Activated naive CD4-positive, alpha-beta T cell (primary cell): ENCODE measurements around the gene BACE2.

Experiments
- DNase-seq, 4 experiments: peaks; one replicate each; lab custom pipeline; 2025; lab: John Stamatoyannopoulos, UW

BACE2 gene

DNA sequence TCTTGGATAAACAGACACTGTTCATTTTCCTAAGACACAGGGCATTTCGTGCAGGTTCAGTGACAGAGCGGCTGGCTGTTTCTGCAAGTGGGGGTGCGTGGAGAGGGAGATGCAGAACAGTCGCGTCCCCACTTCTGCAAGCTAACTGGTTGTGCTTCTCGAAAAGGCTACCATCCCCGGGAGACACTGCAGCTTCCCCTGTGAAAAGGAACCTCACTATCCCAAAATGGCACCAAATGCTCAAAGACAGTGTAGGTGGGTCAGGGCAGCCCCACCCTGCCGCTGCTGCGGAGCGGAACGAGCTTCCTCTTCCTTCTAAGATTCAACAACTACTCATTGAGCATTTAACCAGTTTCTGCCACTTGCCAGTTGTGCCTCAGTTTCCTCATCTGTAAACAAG lies 19.2 kb upstream of the BACE2 start:
- DNase-seq = no peak

- no peak for DNase-seq
These were observed 18.8 kb upstream of the BACE2 start for GRCh38 chr21:41149199-41149598.

- DNase-seq = no peak
These were observed 15.8 kb upstream of the BACE2 start for GRCh38 chr21:41152147-41152546.

DNA sequence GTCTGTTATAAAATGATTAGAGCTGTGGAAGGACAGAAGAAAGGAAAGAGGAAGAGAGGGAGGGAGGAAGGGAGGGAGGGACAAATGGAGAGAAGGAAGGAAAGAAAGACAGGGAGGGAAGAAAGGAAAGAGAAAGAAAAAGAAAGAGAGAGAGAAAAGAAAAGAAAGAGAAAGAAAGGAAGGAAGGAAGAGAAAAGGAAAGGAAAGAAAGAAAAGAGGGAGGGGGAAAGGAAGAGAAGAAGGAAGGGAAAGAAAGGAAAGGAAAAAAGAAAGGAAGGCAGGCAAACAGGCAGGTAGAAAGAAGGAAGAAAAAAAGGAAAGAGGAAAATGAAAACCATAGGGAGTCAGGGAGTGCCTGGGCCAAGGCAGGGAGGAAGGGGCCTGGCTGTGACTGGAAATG lies 14.5 kb upstream of the BACE2 start:
- no peak for DNase-seq

- no peak for DNase-seq
These were observed 11.8 kb upstream of the BACE2 start for GRCh38 chr21:41156142-41156541.

- no peak for DNase-seq
These were observed 9.9 kb upstream of the BACE2 start for GRCh38 chr21:41158026-41158425.

- DNase-seq = no peak
These were observed 7.9 kb upstream of the BACE2 start for GRCh38 chr21:41160036-41160435.

DNA sequence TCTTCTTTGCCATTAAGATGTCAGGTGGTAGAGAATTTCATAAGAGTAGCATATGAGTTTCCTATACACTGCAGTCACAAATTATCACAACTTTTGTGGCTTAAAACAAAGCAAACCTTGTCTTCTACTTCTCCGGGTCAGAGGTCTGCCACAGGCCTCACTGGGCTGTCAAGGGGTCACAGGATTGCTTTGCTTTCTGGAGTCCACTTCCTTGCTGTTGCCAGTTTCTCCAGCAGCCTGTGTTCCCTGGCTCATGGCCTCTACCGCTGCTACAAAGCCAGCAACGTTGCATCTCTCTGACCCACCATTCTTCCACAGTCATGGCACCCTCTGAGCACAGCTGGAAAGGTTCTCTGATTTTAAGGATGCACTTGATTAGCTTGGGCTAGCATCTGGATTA lies 6.5 kb upstream of the BACE2 start:
- no peak for DNase-seq

DNA sequence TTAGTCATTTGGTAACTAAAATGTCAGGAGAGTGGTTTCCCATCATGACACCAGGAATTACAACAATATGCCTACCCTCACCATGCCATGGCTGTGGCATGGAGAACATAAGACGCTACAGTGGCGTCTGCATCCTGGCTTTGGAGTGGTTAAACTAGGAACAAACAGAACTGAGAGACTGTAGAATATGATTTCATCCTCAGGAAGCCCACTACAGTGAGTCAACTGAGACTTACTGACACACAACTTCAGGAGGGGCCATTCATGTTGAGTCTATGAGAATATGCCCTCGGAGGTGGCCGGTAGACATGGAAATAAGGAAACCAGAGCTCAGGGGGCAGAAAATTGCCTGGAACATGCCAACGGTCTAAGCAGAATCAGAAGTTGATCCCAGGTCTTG lies 5.9 kb upstream of the BACE2 start:
- DNase-seq = no peak

GRCh38 chr21:41163091-41163490 lies 4.9 kb upstream of the BACE2 start:
- no peak for DNase-seq

- DNase-seq = no peak
These were observed 3.9 kb upstream of the BACE2 start for GRCh38 chr21:41164052-41164451.

DNA sequence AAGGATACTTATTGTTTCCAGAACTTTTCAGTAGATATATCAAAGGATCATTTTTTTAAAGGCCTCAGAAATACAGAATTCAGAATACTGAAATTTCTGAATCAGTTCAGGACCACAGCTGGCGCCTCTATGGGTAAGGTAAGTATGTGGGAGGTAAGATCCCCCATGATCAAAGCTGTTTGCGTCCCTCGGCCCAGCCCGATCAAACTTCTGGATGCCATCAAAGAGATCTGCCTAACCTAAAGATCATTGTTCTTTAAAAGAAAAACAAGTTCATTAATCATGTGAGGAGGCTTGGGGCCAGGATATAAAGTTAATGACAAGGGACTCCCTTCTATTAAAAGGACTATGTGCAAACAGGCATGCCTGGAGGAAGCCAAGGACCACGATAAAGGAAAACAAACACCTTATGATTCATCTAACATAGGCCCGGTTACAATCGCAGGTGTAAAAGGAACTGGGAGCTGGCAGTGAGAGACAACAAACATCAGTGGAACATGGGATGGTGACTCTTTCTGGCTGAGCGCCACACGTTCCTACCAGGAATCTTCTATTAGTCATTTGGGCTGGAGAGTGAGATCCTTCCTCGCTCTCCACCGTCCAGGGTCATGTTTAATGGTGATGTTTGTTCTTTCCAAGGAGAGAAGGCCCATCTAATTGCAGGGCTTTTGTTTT lies 2.8 kb upstream of the BACE2 start:
- no peak for DNase-seq

DNA sequence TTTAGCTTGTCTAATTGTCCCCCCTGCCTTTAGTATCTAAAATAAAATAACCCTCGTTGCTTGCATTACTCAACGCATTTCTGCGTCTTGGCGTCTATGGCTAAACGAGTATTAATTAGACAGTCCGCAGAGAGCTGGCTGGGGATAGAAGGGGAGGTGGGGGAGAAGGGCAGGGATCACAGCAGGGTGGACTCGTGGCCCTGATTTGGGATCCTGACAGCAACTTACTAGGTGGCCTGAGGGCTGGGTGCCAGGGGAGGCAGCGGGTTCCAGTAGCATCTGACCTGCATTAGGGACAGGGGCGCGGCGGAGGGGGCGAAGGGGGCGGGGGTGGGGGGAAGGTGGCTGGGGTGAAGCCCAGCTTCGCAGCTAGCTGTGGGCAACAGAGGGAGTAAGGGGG lies 1.1 kb upstream of the BACE2 start:
- no peak for DNase-seq

DNA sequence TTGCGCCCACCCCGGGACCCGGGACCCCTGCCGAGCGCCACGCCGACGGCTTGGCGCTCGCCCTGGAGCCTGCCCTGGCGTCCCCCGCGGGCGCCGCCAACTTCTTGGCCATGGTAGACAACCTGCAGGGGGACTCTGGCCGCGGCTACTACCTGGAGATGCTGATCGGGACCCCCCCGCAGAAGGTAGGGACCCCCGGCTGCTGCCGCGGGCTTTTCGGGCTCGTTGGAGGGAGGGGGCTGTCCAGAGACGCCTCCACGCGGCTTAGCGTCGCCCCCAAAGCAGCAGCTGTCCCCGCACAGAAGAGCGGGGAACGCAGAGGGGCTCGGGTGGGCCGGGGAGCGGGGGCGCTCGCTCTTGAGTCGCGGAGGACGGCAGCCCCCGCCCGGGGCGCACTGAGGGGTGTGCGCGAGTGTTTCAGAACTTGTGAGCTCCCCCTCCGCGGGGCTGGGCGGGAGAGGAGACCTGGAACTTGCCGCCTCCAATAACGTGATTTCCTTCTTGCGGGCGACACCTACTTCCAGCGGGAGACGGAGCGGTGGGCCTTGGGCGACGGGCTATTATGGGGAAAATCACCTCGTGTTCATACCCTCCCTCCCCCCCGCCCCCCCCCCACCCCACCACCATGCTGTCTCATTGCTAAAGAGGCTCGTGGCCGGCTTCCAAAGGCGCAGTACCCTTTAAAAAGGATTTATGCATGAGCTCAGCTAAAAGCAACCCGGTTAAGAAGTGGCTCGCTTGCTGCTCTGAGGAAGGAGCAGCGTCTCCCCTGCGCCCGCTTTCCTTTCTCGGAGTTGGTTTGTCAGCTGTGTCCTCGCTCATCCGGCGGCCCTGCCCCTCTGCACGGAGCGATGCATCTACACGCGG lies 664 bp downstream of the BACE2 start:
- no peak for DNase-seq

GRCh38 chr21:41169258-41169576 lies 1.3 kb downstream of the BACE2 start:
- DNase-seq = no peak

DNA sequence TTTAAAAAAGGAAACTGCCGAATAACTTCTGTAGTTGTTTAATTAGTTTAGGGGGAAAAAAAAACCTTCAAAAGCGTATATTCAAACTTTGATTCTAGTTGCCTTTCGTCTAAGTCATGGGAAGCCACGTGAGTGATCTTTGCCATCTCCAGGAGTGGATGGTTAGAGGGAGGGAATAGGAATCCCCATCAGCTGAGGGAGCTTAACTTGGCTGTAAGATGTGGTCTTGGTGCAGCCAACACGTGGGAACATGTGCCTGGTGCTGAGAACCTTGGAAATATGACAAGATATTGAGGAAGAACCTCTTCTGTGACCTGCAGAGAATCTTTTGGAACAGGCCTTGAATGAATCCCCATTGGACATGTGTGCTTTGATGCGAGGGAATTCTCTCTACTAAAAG lies 1.7 kb downstream of the BACE2 start:
- DNase-seq = no peak

- no peak for DNase-seq
These were observed 2.5 kb downstream of the BACE2 start for GRCh38 chr21:41170442-41170841.

DNA sequence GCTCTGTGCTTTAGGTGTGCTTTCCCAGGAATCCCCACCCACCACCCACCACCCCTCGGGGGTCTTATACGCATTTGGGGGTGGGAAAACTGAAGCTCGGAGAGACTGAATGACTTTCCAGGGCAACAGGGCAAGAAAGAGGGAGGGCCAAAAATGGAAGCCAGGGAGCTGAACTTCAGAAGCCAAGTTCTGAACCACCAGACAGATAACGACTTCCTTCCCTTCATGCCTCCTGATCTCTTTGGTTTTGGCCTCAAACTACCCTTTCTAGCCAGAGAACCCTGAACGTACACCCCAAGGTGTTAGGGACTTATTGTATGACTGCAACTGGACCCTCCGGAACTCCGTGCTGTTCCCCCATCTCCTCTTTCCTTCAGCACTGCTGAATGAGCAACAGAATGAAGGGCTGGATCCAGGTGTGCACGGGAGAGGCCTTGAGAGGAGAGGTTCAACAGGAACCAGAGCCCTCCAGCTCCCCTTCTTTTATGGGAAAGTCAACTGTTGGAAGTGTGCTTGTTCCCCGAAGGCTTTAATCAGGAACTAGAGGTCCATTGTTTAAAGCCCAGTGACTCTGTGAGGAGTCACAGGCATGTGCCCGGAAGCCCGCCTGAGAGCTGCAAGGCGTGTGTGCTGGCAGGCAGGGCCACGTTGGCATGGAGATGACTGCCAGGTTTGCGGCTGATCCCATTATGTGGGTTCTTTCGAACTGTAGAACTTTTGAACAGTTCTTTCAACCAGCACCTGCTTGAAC lies 3.1 kb downstream of the BACE2 start:
- no peak for DNase-seq

GRCh38 chr21:41175080-41175479 lies 7.1 kb downstream of the BACE2 start:
- no peak for DNase-seq

- DNase-seq = no peak
These were observed 8.9 kb downstream of the BACE2 start for GRCh38 chr21:41176846-41177245.

GRCh38 chr21:41180752-41181151 lies 12.8 kb downstream of the BACE2 start:
- no peak for DNase-seq

DNA sequence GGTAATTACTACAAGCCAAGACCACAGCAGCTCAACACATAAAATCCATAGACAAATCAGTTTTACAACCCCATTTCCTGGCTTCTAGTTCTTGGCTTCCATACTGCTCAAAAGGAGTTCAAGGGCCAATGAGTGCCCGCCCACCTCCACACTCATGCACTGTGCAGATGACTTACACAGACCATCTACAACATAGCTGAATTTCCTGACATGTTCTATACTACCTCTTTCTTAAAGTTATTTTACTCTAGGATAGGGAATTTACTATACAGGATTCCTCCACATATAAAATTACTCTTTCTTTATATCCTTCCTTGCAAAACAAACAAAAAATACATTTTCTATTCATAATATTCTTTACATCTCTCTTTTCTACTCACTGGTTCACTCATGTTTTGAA lies 14.6 kb downstream of the BACE2 start:
- DNase-seq = no peak

DNA sequence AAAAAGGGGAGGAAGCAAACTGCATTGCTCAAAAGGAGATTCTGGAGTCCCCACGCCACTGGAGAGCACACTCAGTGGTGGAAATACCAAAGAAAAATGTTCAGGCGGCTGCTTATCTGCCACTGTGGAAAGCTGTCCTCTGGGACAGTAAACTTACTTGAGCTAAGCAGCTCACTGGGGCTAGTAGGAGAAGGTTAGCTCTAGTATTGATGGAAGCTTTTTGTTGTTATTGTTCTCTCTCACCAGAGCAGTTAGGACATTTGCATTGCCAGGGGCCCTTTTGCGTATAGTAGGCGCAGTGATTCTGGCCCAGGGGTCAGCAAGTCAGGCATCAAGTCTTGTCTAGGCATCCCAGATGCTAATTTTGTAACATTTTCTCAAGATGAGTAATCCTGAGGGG lies 15.6 kb downstream of the BACE2 start:
- no peak for DNase-seq
